ENCODE measurements around the gene PRR36. TPM values are rescaled to one million over a fixed set of nuclear protein-coding genes. Genes with fewer than 3 reads are reported as not detected.

The PRR36 gene
- total and polyA plus RNA-seq, 4 experiments from 2014 or later, result 0.06 to 0.36 (median 0.29) TPM; not detected in 1

- Mint-ChIP-seq H3K4me3 (no peak overlapping the region), H3K27me3 (no peaks in the 10 kb centered on the region), H3K9me3 (no peaks in the 10 kb centered on the region), H3K27ac (no peak overlapping the region), H3K36me3 (no peaks in the 10 kb centered on the region), H3K4me1 (peaks cover 3 to 10% (median 6%) of the 10 kb centered on the region in 4 donors)
- intact Hi-C loops (cut with micrococcal nuclease), result loop anchor here (1.0 to 2.0 kb wide), 2 partner anchors 72 to 149 kb away; no protein-coding TSS in a partner anchor
- no peaks in the 10 kb centered on the region for H3K36me3 ChIP-seq (ENCODE audit: insufficient read depth, low read length)
- peaks cover 8% of the 10 kb centered on the region for H3K4me1 ChIP-seq (ENCODE audit: insufficient read depth, low read length)
- DNase-seq, result no peak
- no peak overlapping the region for H3K27ac ChIP-seq (ENCODE audit: low read depth, low read length)
- ChIA-PET CTCF (ENCODE audit: partially characterized antibody) (interaction anchor here (1.1 to 3.2 kb wide), 6 partner anchors 13 to 149 kb away, joined by 3 to 12 read pairs (median 6); partner anchors contain the start of gene TIMM44), POLR2A (ENCODE audit: partially characterized antibody) (interaction anchor here (1.1 kb wide), 1 partner anchor 90 kb away, joined by 3 read pairs; the partner anchor contains the start of gene TIMM44)
- no peaks in the 10 kb centered on the region for H3K9me3 ChIP-seq (ENCODE audit: control insufficient read depth in 1 of 2, low read length in 2 of 2)
- H3K27me3 ChIP-seq (ENCODE audit: insufficient read depth, low read length), result no peaks in the 10 kb centered on the region
- no peak overlapping the region for H3K4me3 ChIP-seq (ENCODE audit: low read length in 2 of 2)
These were observed 20.4 kb downstream of the PRR36 start for GRCh38 chr19:7853770-7854128.

GRCh38 chr19:7852851-7853769 is 21.1 kb downstream of the PRR36 start:
- peak overlapping the region in 1 of 7 donors; percentile 77 for H3K27ac Mint-ChIP-seq
- peaks cover 8% of the 10 kb centered on the region for H3K4me1 ChIP-seq (ENCODE audit: insufficient read depth, low read length)
- intact Hi-C loops (cut with micrococcal nuclease), result loop anchor here (1.0 to 2.0 kb wide), 2 partner anchors 72 to 150 kb away; no protein-coding TSS in a partner anchor
- CTCF ChIA-PET (ENCODE audit: partially characterized antibody), result interaction anchor here (0.6 to 3.2 kb wide), 19 partner anchors 8 to 379 kb away, joined by 3 to 16 read pairs (median 5); partner anchors contain the start of genes CD209, CTXN1, MAP2K7 and SNAPC2
- H3K4me3 Mint-ChIP-seq, result no peak overlapping the region
- H3K4me1 Mint-ChIP-seq, result peaks cover 3 to 10% (median 6%) of the 10 kb centered on the region in 4 donors
- peak; percentile 47 to 60 (median 54) for DNase-seq
- POLR2A ChIA-PET (ENCODE audit: partially characterized antibody), result interaction anchor here (1.1 kb wide), 1 partner anchor 90 kb away, joined by 3 read pairs; the partner anchor contains the start of gene TIMM44
- no peaks in the 10 kb centered on the region for H3K36me3 ChIP-seq (ENCODE audit: insufficient read depth, low read length)
- no peaks in the 10 kb centered on the region for H3K27me3 ChIP-seq (ENCODE audit: insufficient read depth, low read length)
- H3K4me3 ChIP-seq (ENCODE audit: low read length in 2 of 2), result no peak overlapping the region
- no peaks in the 10 kb centered on the region for H3K9me3 Mint-ChIP-seq
- no peak overlapping the region for H3K27ac ChIP-seq (ENCODE audit: low read depth, low read length)
- no peaks in the 10 kb centered on the region for H3K36me3 Mint-ChIP-seq
- no peaks in the 10 kb centered on the region for H3K27me3 Mint-ChIP-seq
- no peaks in the 10 kb centered on the region for H3K9me3 ChIP-seq (ENCODE audit: control insufficient read depth in 1 of 2, low read length in 2 of 2)

- no peaks in the 10 kb centered on the region for H3K9me3 Mint-ChIP-seq
- H3K4me3 Mint-ChIP-seq, result no peak overlapping the region
- Histone ChIP-seq H3K36me3 (ENCODE audit: insufficient read depth, low read length) (no peaks in the 10 kb centered on the region), H3K27ac (ENCODE audit: low read depth, low read length) (no peak overlapping the region), H3K27me3 (ENCODE audit: insufficient read depth, low read length) (no peaks in the 10 kb centered on the region), H3K4me1 (ENCODE audit: insufficient read depth, low read length) (peaks cover 8% of the 10 kb centered on the region), H3K4me3 (ENCODE audit: low read length in 2 of 2) (no peak overlapping the region), H3K9me3 (ENCODE audit: control insufficient read depth in 1 of 2, low read length in 2 of 2) (no peaks in the 10 kb centered on the region)
- no peak overlapping the region for H3K27ac Mint-ChIP-seq
- H3K4me1 Mint-ChIP-seq, result peaks cover 3 to 10% (median 6%) of the 10 kb centered on the region in 4 donors
- CTCF ChIA-PET (ENCODE audit: partially characterized antibody), result interaction anchor here (0.6 to 3.2 kb wide), 20 partner anchors 10 to 381 kb away, joined by 3 to 16 read pairs (median 4); partner anchors contain the start of genes CD209, CTXN1, MAP2K7 and SNAPC2
- DNase-seq, result no peak
- no peaks in the 10 kb centered on the region for H3K27me3 Mint-ChIP-seq
- H3K36me3 Mint-ChIP-seq, result no peaks in the 10 kb centered on the region
- intact Hi-C loops (cut with micrococcal nuclease), result loop anchor here (2.0 kb wide), 1 partner anchor 151 kb away; no protein-coding TSS in a partner anchor
- POLR2A ChIA-PET (ENCODE audit: partially characterized antibody), result no interaction called here
These were observed 22.3 kb downstream of the PRR36 start for GRCh38 chr19:7851623-7852500.

- DNase-seq, result no peak
- H3K4me3 ChIP-seq (ENCODE audit: low read length in 2 of 2), result no peak overlapping the region
- no peak overlapping the region for H3K27ac ChIP-seq (ENCODE audit: low read depth, low read length)
- no peaks in the 10 kb centered on the region for H3K9me3 ChIP-seq (ENCODE audit: control insufficient read depth in 1 of 2, low read length in 2 of 2)
- no peak overlapping the region for H3K27ac Mint-ChIP-seq
- no peaks in the 10 kb centered on the region for H3K36me3 Mint-ChIP-seq
- no peaks in the 10 kb centered on the region for H3K27me3 ChIP-seq (ENCODE audit: insufficient read depth, low read length)
- intact Hi-C loops (cut with micrococcal nuclease), result no loop called here
- H3K4me1 Mint-ChIP-seq, result peaks cover 3 to 10% (median 6%) of the 10 kb centered on the region in 4 donors
- peaks cover 8% of the 10 kb centered on the region for H3K4me1 ChIP-seq (ENCODE audit: insufficient read depth, low read length)
- CTCF ChIA-PET (ENCODE audit: partially characterized antibody), result interaction anchor here (1.0 kb wide), 1 partner anchor 152 kb away, joined by 3 read pairs; no protein-coding TSS in a partner anchor
- H3K4me3 Mint-ChIP-seq, result no peak overlapping the region
- H3K36me3 ChIP-seq (ENCODE audit: insufficient read depth, low read length), result no peaks in the 10 kb centered on the region
- POLR2A ChIA-PET (ENCODE audit: partially characterized antibody), result no interaction called here
- H3K9me3 Mint-ChIP-seq, result no peaks in the 10 kb centered on the region
- H3K27me3 Mint-ChIP-seq, result no peaks in the 10 kb centered on the region
These were observed 23.1 kb downstream of the PRR36 start for GRCh38 chr19:7850945-7851622.

- ChIA-PET CTCF (ENCODE audit: partially characterized antibody) (interaction anchor here (0.6 to 1.0 kb wide), 2 partner anchors 153 to 669 kb away, joined by 3 to 4 read pairs; no protein-coding TSS in a partner anchor), POLR2A (ENCODE audit: partially characterized antibody) (no interaction called here)
- H3K4me1 Mint-ChIP-seq, result peaks cover 3 to 10% (median 6%) of the 10 kb centered on the region in 4 donors
These were observed 24.0 kb downstream of the PRR36 start for GRCh38 chr19:7850000-7850813.

GRCh38 chr19:7849631-7849999 is 24.6 kb downstream of the PRR36 start:
- intact Hi-C loops (cut with micrococcal nuclease), result no loop called here
- Histone ChIP-seq H3K27ac (ENCODE audit: low read depth, low read length) (no peak overlapping the region), H3K27me3 (ENCODE audit: insufficient read depth, low read length) (no peaks in the 10 kb centered on the region), H3K36me3 (ENCODE audit: insufficient read depth, low read length) (no peaks in the 10 kb centered on the region), H3K4me3 (ENCODE audit: low read length in 2 of 2) (no peak overlapping the region), H3K9me3 (ENCODE audit: control insufficient read depth in 1 of 2, low read length in 2 of 2) (no peaks in the 10 kb centered on the region), H3K4me1 (ENCODE audit: insufficient read depth, low read length) (peaks cover 8% of the 10 kb centered on the region)
- H3K27ac Mint-ChIP-seq, result no peak overlapping the region
- no peaks in the 10 kb centered on the region for H3K27me3 Mint-ChIP-seq
- H3K4me3 Mint-ChIP-seq, result no peak overlapping the region
- ChIA-PET POLR2A (ENCODE audit: partially characterized antibody) (no interaction called here), CTCF (ENCODE audit: partially characterized antibody) (interaction anchor here (0.6 to 1.7 kb wide), 2 partner anchors 9 to 669 kb away, joined by 3 to 4 read pairs; no protein-coding TSS in a partner anchor)
- DNase-seq, result no peak
- H3K4me1 Mint-ChIP-seq, result peaks cover 3 to 10% (median 6%) of the 10 kb centered on the region in 4 donors
- H3K36me3 Mint-ChIP-seq, result no peaks in the 10 kb centered on the region
- H3K9me3 Mint-ChIP-seq, result no peaks in the 10 kb centered on the region

More at GRCh38 chr19:7850000-7850813, 24.0 kb downstream of the PRR36 start:
- H3K27ac Mint-ChIP-seq, result no peak overlapping the region
- no peaks in the 10 kb centered on the region for H3K27me3 Mint-ChIP-seq
- no peaks in the 10 kb centered on the region for H3K36me3 Mint-ChIP-seq
- no peaks in the 10 kb centered on the region for H3K9me3 Mint-ChIP-seq
- peaks cover 8% of the 10 kb centered on the region for H3K4me1 ChIP-seq (ENCODE audit: insufficient read depth, low read length)
- no peaks in the 10 kb centered on the region for H3K36me3 ChIP-seq (ENCODE audit: insufficient read depth, low read length)
- no peak for DNase-seq
- no peaks in the 10 kb centered on the region for H3K27me3 ChIP-seq (ENCODE audit: insufficient read depth, low read length)
- intact Hi-C loops (cut with micrococcal nuclease), result no loop called here
- H3K4me3 Mint-ChIP-seq, result no peak overlapping the region
- no peaks in the 10 kb centered on the region for H3K9me3 ChIP-seq (ENCODE audit: control insufficient read depth in 1 of 2, low read length in 2 of 2)
- H3K27ac ChIP-seq (ENCODE audit: low read depth, low read length), result no peak overlapping the region
- no peak overlapping the region for H3K4me3 ChIP-seq (ENCODE audit: low read length in 2 of 2)
